ENCODE data around the gene EIF4E3. TPM values are rescaled to one million over a fixed set of nuclear protein-coding genes. Genes with fewer than 3 reads are reported as not detected.

EIF4E3 gene
- total RNA-seq, 4 donors from 2014 or later, result 12.4 to 52.2 (median 23.0) TPM

DNA sequence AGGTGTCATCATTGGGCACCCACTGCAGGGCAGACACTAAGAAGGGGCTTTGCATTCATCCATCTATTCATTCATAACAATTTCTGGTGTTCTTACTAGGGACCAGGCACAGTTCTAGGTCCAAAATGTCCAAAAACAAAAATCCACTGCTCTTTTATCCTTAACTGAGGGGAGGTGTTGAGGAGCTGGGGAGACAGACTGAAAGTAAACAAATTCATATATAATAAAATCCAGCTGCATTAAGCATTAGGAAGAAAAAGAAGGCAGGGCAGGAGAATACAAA is 1.1 kb downstream of the EIF4E3 start:
- intact Hi-C loops (cut with DNase I; ENCODE audit: low total_unique reads), result no loop called here
- Histone ChIP-seq H3K27ac (peak overlapping the region in 1 of 2 donors; percentile 86), H3K9me3 (no peaks in the 10 kb centered on the region), H3K27me3 (no peaks in the 10 kb centered on the region), H3K36me3 (no peaks in the 10 kb centered on the region), H3K4me1 (no peaks in the 10 kb centered on the region), H3K4me3 (peak overlapping the region; percentile 66 to 88)
- TF ChIP-seq POLR2A (IDR thresholded peaks at IDR 0.05), result no peak
- TF ChIP-seq CTCF (IDR thresholded peaks at IDR 0.05), result no peak
- DNase-seq, result no peak

DNA sequence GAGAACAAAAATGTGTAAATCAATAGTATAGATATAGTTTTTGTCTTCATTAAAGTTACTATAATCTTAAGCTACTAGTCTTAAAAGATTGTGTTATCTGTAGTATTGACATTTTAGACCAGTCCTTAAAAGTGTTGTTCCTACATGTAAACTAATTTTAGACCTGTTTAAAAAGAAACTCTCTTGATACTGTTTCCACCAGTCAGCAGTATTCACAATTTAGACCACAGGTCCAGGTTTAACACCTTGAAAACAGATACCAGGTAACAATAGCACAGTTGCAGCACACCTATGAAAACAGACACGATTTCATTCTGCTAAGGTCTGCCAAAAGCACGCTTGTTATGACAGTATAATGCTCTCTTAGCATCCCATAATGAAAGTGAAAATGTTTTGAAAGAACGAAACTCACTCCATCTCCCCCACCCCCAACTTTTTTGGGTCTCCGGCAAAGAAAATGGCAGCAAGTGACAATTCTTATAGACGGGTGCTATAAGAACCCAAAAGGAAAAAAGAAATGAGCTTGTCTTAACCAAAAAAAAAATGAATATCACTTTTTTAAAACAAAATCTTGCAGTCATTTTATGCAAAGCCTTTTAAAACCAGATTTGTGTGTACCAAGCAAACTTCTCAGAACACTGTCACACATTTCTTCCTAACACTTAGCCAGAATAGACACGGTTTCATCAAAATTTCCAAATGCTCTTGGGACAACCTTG is 1.6 kb downstream of the EIF4E3 start:
- TF ChIP-seq CTCF (IDR thresholded peaks at IDR 0.05), result no peak
- TF ChIP-seq POLR2A (IDR thresholded peaks at IDR 0.05), result no peak
- Histone ChIP-seq H3K4me3 (peak overlapping the region in 1 of 2 donors; percentile 88), H3K9me3 (no peaks in the 10 kb centered on the region), H3K4me1 (no peaks in the 10 kb centered on the region), H3K27me3 (no peaks in the 10 kb centered on the region), H3K27ac (peak overlapping the region in 1 of 2 donors; percentile 86), H3K36me3 (no peaks in the 10 kb centered on the region)
- intact Hi-C loops (cut with DNase I; ENCODE audit: low total_unique reads), result no loop called here
- no peak for DNase-seq

- Histone ChIP-seq H3K4me3 (no peak overlapping the region), H3K4me1 (no peaks in the 10 kb centered on the region), H3K27me3 (no peaks in the 10 kb centered on the region), H3K36me3 (no peaks in the 10 kb centered on the region), H3K27ac (no peak overlapping the region), H3K9me3 (no peaks in the 10 kb centered on the region)
- DNase-seq, result no peak
- intact Hi-C loops (cut with DNase I; ENCODE audit: low total_unique reads), result no loop called here
- TF ChIP-seq POLR2A (IDR thresholded peaks at IDR 0.05) (no peak), CTCF (IDR thresholded peaks at IDR 0.05) (no peak)
Observed at GRCh38 chr3:71722693-71723092, 2.5 kb downstream of the EIF4E3 start.

DNA sequence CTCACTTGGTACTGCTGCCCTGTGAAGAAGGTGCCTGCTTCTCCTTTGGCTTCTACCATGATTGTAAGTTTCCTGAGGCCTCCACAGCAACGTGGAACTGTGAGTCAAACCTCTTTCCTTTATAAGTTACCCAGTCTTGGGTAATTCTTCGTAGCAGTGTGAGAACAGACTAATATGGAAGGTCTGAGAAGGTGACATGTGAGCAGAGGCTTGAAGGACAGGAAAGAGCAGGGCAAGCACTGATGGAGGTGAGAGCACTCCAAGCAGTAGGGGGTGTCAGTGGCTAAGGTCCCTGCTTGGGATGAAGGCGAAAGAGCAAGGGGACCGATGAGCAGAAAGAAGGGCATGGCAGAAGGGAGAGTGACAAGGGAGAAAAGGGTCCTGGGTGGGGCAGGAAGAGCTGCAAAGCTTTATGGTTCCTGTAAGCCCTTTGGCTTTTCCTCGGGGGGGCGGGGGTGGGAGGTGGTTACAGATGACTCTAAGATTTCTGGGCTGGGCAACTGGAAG is 3.5 kb downstream of the EIF4E3 start:
- no peaks in the 10 kb centered on the region for H3K4me1 ChIP-seq
- intact Hi-C loops (cut with DNase I; ENCODE audit: low total_unique reads), result no loop called here
- DNase-seq, result no peak

More for the DNA sequence above, 3.5 kb downstream of the EIF4E3 start:
- Histone ChIP-seq H3K4me3 (no peak overlapping the region), H3K27me3 (no peaks in the 10 kb centered on the region), H3K36me3 (no peaks in the 10 kb centered on the region), H3K9me3 (no peaks in the 10 kb centered on the region), H3K27ac (no peak overlapping the region)
- TF ChIP-seq CTCF (IDR thresholded peaks at IDR 0.05) (no peak), POLR2A (IDR thresholded peaks at IDR 0.05) (no peak)

Measured in uterus (tissue), 4 donors.